HEK293 (cell line): Measurements from ENCODE around the gene CDS1.

Experiments
- ZBTB1 ChIP-seq: fragments of 450-650 bp; formaldehyde crosslinking; IDR thresholded peaks from 2 replicates; pipeline ENCODE4 v1.5.1; 2016; ENCODE audit warnings: missing biosample characterization, missing genetic modification characterization
- ZNF629 ChIP-seq: fragments of 450-650 bp; formaldehyde crosslinking; IDR thresholded peaks from 2 replicates; pipeline ENCODE4 v1.5.1; 2017; ENCODE audit warnings: missing biosample characterization, missing genetic modification characterization
- TF ChIP-seq, protein P1 (sequence below): fragments of 450-650 bp; formaldehyde crosslinking; IDR thresholded peaks from 2 replicates; pipeline ENCODE4 v1.5.1; 2016; ENCODE audit warnings: missing biosample characterization, missing genetic modification characterization

DNA sequence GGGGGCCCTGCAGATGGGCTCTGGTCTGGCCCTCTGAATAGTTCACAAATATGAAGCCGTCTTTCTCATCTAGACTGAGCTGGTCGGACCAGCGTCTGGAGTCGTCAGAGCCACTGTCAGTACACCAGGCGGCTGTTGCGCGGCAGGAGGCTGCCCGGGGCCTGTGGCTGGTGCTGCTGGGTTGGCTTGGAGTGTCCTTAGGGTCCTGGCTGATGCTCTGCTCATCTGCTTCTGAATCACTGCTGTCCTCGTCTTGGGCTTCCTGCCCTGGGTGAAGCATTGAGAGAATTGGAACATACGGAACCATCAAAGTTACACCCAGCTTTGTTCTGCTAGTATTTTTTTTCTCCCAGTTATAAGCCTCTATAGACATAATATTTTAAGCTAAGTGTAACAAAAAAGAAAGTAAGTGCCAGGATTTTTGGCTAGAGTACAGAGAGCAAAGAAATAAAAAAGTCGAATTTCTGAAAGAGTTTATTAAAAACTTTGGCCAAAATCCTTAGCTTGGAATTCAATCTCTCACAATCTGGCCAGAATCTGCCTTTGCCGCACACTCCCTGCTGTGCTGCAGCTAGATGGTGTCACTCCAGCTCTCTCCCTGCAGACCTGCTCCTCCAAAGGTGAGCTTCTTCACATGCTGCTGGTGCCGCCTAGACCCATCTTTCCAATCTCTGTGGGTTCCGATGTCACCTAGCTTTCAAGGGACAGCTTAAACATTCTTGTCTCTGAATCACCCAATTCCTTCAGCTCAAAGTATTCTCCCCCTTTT, 96.2 kb downstream of the CDS1 start:
- TF ChIP-seq, protein P1, sequence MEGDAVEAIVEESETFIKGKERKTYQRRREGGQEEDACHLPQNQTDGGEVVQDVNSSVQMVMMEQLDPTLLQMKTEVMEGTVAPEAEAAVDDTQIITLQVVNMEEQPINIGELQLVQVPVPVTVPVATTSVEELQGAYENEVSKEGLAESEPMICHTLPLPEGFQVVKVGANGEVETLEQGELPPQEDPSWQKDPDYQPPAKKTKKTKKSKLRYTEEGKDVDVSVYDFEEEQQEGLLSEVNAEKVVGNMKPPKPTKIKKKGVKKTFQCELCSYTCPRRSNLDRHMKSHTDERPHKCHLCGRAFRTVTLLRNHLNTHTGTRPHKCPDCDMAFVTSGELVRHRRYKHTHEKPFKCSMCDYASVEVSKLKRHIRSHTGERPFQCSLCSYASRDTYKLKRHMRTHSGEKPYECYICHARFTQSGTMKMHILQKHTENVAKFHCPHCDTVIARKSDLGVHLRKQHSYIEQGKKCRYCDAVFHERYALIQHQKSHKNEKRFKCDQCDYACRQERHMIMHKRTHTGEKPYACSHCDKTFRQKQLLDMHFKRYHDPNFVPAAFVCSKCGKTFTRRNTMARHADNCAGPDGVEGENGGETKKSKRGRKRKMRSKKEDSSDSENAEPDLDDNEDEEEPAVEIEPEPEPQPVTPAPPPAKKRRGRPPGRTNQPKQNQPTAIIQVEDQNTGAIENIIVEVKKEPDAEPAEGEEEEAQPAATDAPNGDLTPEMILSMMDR (tag by site-specific recombination), result no peak
- TF ChIP-seq ZNF629 (tag by site-specific recombination) (no peak), ZBTB1 (tag by site-specific recombination) (no peak)
